Heart right ventricle (tissue), 16 donors: ENCODE data around the gene KRTAP4-6. TPM values are rescaled to one million over a fixed set of nuclear protein-coding genes. Genes with fewer than 3 reads are reported as not detected.

Experiments
- ATAC-seq, 8 donors: fragments of 200-7000 bp; cut with Tn5 transposase; one replicate each; pipeline ENCODE4 v1.9.1; 2020; ENCODE audit warnings: mild to moderate bottlenecking in 8 of 8, moderate library complexity in 8 of 8, moderate number of reproducible peaks in 1 of 8
- DNase-seq, 2 donors: peaks; one replicate each; pipeline ENCODE4 v3.0.0-alpha.2; 2020
- H3K27ac ChIP-seq, 10 donors: fragments of 200-600 bp; sonication (generic) in 2 of 10; one replicate each; pipeline versions ENCODE4 v1.5.0 to v1.8.0; 2020 to 2022; ENCODE audit warnings: mild to moderate bottlenecking in 3 of 10
- H3K27me3 ChIP-seq, 7 donors: fragments of 200-600 bp; one replicate each; pipeline ENCODE4 v1.8.0; 2021 to 2022; ENCODE audit warnings: mild to moderate bottlenecking in 2 of 7
- H3K36me3 ChIP-seq, 9 donors: fragments of 200-600 bp; sonication (generic) in 1 of 9; one replicate each; pipeline versions ENCODE4 v1.5.0 to v1.8.0; 2020 to 2022; ENCODE audit warnings: mild to moderate bottlenecking in 2 of 9
- H3K4me1 ChIP-seq, 9 donors: fragments of 200-600 bp; sonication (generic) in 1 of 9; one replicate each; pipeline versions ENCODE4 v1.5.0 to v1.8.0; 2020 to 2022; ENCODE audit warnings: mild to moderate bottlenecking in 4 of 9
- H3K4me3 ChIP-seq, 10 donors: fragments of 200-600 bp; sonication (generic) in 2 of 10; one replicate each; pipeline versions ENCODE4 v1.5.0 to v1.8.0; 2020 to 2022; ENCODE audit warnings: mild to moderate bottlenecking in 7 of 10, moderate library complexity in 2 of 10
- H3K9me3 ChIP-seq, 11 donors: fragments of 200-600 bp in 10 of 11; sonication (generic) in 2 of 11; one replicate each; pipeline versions ENCODE4 v1.5.0 to v1.8.0; 2013 to 2022; ENCODE audit warnings: mild to moderate bottlenecking in 2 of 11, control low read depth in 1 of 11, moderate library complexity in 1 of 11
- WGBS, 2 donors: extraction: QIAGEN DNeasy Blood & Tissue Kit; methylation state at CpG; one replicate each; pipeline ENCODE4 v1.1.7; 2013; ENCODE audit warnings: inconsistent platforms in 1 of 2; 5-methylcytosine and 5-hydroxymethylcytosine counted together
- intact Hi-C, 10 donors: fragments of 100-400 bp; cut with DNase I; formaldehyde crosslinking; loops; one replicate each; pipeline versions ENCODE4 v1.11.1 to v1.14.2; 2022
- polyA plus RNA-seq, 2 donors: library from polyadenylated mRNA; stranded (reverse); fragments of 200-250 nt; gene quantifications; one replicate each; pipeline ENCODE4 v1.2.3, GENCODE V29; 2013
- total RNA-seq, 10 donors: library from RNA; stranded (reverse); fragmentation: NEBNext Ultra II Directional in 3 of 10; extraction: Animal tissue kit (Norgen Biotek cat#: 25700) in 3 of 10; gene quantifications; one replicate each; pipeline versions ENCODE4 v1.2.1 to v1.2.4, GENCODE V29; 2021 to 2023
- TF ChIP-seq, protein P1 (sequence below), 9 donors: fragments of 200-600 bp; sonication (generic) in 2 of 9; IDR thresholded peaks; one replicate each; pipeline versions ENCODE4 v1.5.0 to v1.8.0; 2021 to 2022; ENCODE audit warnings: antibody characterized with exemption in 9 of 9, mild to moderate bottlenecking in 5 of 9, moderate library complexity in 1 of 9
- donor health status: Arrhythmogenic right ventricular cardiomyopathy.
- donor health status: ischemic (EF 13 %, LVEDD 7.1; RV severe dilation, severe dysfunction).
- donor health status: healthy with polysubstance abuse.
- donor health status: DM: no; HTN: yes; CAD: no.
- donor health status: DM: no; HTN: no; CAD: no.
- donor health status: ischemic (EF 25% LVEDD 6.9; RV normal size, moderate dysfunction).
- donor health status: ischemic (EF 25% LVEDD 5.7; RV mildly dilated, moderate dysfunction).
- donor health status: healthy.
- donor health status: DM: yes; HTN: yes; CAD: no.
- donor health status: Ischemic cardiomyopathy.
- donor health status: ischemic (EF 35%, LVEDD 5.7; RV mildly dilated, moderate dysfunction).
- donor health status: nonischemic (EF 11% LVEDD 7.7; RV severe dilation, severe dysfunction).
- donor health status: DM: yes; HTN: yes; CAD: no.
- donor health status: PGD.
- donor health status: ischemic (EF 29% LVEDD 5.4; RV normal size, mild dysfunction).
- donor health status: nonischemic (EF 23%, LVEDD 6.1; RV moderate dilation, normal function).

The KRTAP4-6 gene
- total and polyA plus RNA-seq, 12 donors, result not detected

DNA sequence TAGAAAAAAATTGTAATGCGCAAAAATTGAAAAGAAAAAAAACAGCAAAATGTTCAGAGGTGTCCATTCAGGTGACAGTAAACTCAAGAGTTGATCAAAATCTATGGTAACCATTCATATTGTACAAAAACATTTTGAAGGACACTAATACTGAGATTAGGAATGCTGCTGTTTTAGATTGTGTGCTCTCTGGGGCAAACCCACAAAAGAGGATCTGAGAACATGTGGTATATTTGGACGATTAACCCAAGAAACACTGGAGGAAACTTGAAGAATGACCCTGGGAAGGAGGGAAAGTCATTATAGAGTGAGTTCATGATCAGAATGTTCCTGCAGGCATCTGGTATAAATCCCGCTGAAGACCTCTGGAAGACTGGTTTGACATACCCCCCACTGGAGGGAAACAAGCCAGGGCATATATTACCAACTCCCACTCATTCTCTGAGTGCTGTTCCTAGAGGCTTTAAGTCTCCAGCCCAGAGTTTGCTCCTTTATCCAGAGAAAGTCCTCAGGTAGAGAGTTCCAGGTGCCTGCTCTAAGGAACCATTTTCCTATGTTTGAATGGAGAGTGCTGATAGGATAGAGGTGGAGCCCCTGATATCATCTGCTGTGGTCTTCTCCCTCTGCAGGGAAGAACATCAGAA lies 36.5 kb upstream of the KRTAP4-6 start:
- Histone ChIP-seq H3K36me3 (no peaks in the 10 kb centered on the region), H3K27me3 (peaks cover 0 to 21% (median 12%) of the 10 kb centered on the region in 7 donors), H3K4me1 (no peaks in the 10 kb centered on the region), H3K27ac (no peak overlapping the region), H3K9me3 (no peaks in the 10 kb centered on the region), H3K4me3 (no peak overlapping the region)
- intact Hi-C loops, result loop anchor here in 1 of 10 donors (10.0 kb wide), 1 partner anchor 58 kb away; the partner anchor contains the start of genes KRTAP9-3 and KRTAP9-8
- 80% methylated on average over 3 of the region's 3 CpGs for WGBS, 2 donors
- ATAC-seq, result no peak
- DNase-seq, result no peak
- TF ChIP-seq, protein P1, sequence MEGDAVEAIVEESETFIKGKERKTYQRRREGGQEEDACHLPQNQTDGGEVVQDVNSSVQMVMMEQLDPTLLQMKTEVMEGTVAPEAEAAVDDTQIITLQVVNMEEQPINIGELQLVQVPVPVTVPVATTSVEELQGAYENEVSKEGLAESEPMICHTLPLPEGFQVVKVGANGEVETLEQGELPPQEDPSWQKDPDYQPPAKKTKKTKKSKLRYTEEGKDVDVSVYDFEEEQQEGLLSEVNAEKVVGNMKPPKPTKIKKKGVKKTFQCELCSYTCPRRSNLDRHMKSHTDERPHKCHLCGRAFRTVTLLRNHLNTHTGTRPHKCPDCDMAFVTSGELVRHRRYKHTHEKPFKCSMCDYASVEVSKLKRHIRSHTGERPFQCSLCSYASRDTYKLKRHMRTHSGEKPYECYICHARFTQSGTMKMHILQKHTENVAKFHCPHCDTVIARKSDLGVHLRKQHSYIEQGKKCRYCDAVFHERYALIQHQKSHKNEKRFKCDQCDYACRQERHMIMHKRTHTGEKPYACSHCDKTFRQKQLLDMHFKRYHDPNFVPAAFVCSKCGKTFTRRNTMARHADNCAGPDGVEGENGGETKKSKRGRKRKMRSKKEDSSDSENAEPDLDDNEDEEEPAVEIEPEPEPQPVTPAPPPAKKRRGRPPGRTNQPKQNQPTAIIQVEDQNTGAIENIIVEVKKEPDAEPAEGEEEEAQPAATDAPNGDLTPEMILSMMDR (IDR thresholded peaks at IDR 0.05), result no peak

DNA sequence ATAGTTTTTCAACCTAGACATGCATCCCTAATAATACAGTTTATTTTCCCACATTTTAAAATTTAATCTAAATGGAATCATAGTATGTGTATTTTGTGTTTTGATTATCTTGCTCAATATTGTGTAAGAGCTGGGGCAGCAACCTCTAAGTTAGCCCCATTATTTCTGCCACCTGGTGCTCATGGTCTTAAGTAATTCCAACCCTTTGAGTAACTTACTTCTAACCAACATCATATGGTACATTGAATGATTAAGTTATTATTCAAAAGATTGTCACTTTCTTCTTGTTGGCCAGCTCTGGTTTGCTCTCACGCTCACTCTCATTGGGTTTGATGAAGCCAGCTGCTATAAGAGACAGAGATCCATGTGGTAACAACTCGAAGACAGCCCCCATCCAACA lies 31.5 kb upstream of the KRTAP4-6 start:
- Histone ChIP-seq H3K27me3 (peaks cover 0 to 16% (median 10%) of the 10 kb centered on the region in 7 donors), H3K4me1 (no peaks in the 10 kb centered on the region), H3K4me3 (no peak overlapping the region), H3K36me3 (no peaks in the 10 kb centered on the region), H3K27ac (no peak overlapping the region), H3K9me3 (no peaks in the 10 kb centered on the region)
- TF ChIP-seq, protein P1 (IDR thresholded peaks at IDR 0.05), result no peak
- DNase-seq (no peak), ATAC-seq (no peak)
- intact Hi-C loops, result loop anchor here in 1 of 10 donors (10.0 kb wide), 1 partner anchor 63 kb away; the partner anchor contains the start of genes KRTAP9-3 and KRTAP9-8
- WGBS, 2 donors, result 76 to 80% methylated on average over 2 of the region's 2 CpGs

DNA sequence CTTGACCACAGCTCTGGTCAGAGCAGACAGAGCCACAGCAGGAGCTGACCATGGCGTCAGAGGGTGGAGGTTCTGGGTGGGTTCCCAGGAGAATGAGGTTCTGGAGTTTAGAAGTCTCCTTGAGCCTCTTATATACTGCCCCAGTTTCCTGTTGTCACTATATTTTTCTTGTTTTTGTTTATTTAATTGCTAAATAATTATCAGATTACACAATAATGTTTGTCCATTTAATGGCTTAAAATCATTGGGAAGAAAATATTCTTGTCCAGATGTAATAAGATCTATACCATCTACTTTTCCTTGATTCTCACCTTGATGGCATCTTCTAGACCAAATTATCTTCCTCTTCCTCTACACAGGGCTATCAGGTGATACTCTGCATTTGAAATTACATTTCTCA lies 27.8 kb upstream of the KRTAP4-6 start, which contains the start of gene KRTAP4-3:
KRTAP4-3 (minus strand) TSS at position 101 of the 400 bp plus-strand sequence; CDS start at position 52, 49 bp downstream.
- ATAC-seq (no peak), DNase-seq (no peak)
- peaks cover 0 to 19% (median 2%) of the 10 kb centered on the region in 7 donors for H3K27me3 ChIP-seq
- WGBS, 2 donors, result 62 to 67% methylated on average over 1 of the region's 1 CpG
- no peaks in the 10 kb centered on the region for H3K9me3 ChIP-seq
- H3K27ac ChIP-seq, result no peak within 1 kb of the TSS
- intact Hi-C loops, result loop anchor here in 2 of 10 donors (5.0 to 10.0 kb wide), 2 partner anchors 57 to 86 kb away; partner anchors contain the start of genes KRTAP4-7 (in 1 of the 2) and KRTAP9-2 (in 1 of the 2)
- no peaks in the 10 kb centered on the region for H3K4me1 ChIP-seq
- H3K4me3 ChIP-seq, result no peak within 1 kb of the TSS
- H3K36me3 ChIP-seq, result no peaks in the 10 kb centered on the region
- TF ChIP-seq, protein P1 (IDR thresholded peaks at IDR 0.05), result no peak

DNA sequence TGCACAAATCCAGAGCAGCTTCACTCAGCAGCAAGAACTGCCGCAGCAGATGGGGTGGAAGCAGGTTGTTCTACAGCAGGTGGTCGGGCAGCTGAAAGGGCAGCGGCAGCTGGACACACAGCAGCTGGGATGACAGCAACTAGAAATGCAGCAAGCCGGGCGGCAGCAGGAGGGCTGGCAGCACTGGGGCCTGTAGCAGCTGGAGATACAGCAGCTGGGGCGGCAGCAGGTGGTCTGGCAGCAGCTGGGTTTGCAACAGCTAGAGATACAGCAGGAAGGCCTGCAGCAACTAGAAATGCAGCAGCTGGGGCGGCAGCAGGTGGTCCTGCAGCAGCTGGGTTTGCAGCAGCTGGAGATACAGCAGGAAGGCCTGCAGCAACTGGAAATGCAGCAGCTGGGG lies 27.2 kb upstream of the KRTAP4-6 start:
- Histone ChIP-seq H3K9me3 (no peaks in the 10 kb centered on the region), H3K36me3 (no peaks in the 10 kb centered on the region), H3K27me3 (peaks cover 0 to 24% (median 4%) of the 10 kb centered on the region in 7 donors), H3K4me3 (no peak overlapping the region), H3K4me1 (no peaks in the 10 kb centered on the region), H3K27ac (no peak overlapping the region)
- 73 to 85% methylated on average over 7 of the region's 7 CpGs for WGBS, 2 donors
- DNase-seq (no peak), ATAC-seq (no peak)
- intact Hi-C loops, result loop anchor here in 2 of 10 donors (5.0 to 10.0 kb wide), 2 partner anchors 57 to 85 kb away; partner anchors contain the start of genes KRTAP4-7 (in 1 of the 2) and KRTAP9-2 (in 1 of the 2)
- TF ChIP-seq, protein P1 (IDR thresholded peaks at IDR 0.05), result no peak
